HG03103 (cell line): Measurements from ENCODE around the gene OR14J1.
"Not testable (repeated sequence)": the region's sequence is repeated elsewhere in the genome, so short reads cannot be mapped to it uniquely, and the experiment has no call there.

ENCODE experiments used
- ATAC-seq: cut with Tn5 transposase; IDR thresholded peaks from one replicate; pipeline ENCODE4 v1.9.1; 2021; ENCODE audit warnings: low read depth; ENCODE audit not compliant: unreplicated experiment

OR14J1 gene, protein sequence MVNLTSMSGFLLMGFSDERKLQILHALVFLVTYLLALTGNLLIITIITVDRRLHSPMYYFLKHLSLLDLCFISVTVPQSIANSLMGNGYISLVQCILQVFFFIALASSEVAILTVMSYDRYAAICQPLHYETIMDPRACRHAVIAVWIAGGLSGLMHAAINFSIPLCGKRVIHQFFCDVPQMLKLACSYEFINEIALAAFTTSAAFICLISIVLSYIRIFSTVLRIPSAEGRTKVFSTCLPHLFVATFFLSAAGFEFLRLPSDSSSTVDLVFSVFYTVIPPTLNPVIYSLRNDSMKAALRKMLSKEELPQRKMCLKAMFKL

DNA sequence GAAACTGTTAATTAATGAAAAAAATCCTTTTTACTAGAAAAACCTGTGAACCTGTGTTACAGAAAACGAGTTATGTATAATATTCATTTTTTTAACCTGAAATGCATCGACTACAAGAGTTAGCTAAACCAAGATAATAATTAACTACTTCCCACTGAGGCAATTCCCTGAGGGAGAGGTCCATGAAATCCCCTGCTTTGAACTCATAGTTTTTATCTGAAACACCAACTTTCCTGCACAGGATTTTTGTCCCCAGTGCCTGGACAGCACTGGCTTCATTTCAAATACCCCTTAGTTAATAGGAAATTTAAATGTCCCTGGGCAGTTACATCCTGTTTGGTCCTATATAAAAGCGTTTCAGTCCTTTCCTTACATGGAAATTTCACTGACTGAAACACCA, at the start of gene OR14J1:
Gene OR14J1, plus strand, starts transcription at position 386 of the 400 bp plus-strand sequence. CDS start 4,989 bp downstream, outside the sequence.
- no peak for ATAC-seq

DNA sequence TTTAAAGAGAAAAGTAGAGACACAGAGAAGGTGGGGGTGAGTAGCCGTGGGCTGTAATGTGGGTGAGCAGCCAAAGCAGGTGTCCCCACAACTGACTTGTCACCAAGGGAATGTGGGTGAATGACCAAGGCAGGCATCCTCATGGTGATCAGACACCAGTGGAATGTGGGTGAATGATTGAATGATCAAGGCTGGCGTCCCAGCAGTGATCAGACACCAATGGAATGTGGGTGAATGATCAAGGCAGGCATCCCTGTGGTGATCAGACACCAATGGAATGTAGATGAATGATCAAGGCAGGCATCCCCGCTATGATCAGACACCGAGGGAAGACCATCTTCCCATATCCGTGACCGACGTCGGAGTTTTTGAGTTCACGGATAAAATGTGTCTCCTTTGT, 49.8 kb upstream of the OR14J1 start:
- ATAC-seq: no peak

DNA sequence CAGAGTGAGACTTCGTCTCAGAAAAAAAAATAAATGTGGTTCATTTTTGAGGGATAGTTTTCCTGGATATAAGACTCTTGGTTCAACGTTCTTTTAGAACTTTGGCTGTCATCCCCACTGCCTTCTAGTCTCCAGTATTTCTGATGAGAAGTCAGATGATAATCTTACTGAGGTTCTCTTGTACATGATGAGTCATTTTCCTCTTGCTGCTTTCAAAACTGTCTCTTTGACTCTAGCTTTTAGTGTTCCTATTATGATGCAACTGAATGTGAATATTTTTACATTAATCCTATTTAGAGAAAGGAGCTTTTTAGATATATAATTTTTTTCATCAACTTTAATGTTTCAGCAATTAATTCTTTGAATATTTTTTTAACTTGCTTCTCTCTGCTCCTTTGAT, 46.0 kb upstream of the OR14J1 start:
- no peak for ATAC-seq

DNA sequence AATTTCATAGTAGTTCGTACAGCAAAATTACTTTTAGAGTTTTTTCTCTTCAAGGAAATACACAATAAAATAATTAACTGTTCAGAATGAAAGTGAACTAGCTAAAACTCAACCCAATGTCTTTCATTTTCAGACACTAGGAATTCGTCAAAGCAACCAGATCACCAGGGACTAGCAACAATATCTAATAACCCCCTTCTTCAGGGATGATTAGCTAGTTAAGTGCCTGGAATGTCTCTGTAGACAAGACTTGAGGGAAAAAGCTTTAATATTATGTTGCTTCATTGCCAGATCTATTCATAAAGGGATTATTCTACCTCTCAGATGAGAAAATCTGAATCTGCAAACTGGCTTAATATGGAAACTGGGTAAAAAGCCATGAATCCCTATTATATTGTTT, 41.8 kb upstream of the OR14J1 start:
- no peak for ATAC-seq

GRCh38 chr6:29263001-29263400, 38.5 kb upstream of the OR14J1 start:
- ATAC-seq: no peak

DNA sequence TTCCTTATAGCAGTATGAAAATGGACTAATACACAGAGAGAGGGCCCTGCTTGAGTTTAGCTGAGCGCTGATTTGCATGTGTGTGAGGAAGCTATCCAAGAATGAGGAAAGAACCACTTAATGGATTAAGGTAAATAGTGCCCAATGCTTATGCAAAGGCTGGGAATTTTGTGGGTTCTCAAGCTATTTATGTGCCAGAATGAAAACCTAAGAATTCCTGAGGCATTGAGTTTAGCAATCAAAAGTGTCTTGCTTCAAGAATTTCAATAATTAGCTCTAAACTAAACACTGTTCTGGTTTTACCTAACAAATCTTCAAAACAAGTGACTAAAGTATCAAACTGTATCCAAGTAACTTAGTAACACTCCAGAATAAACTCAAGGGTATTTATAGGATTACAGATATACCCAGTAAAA, 7.0 kb upstream of the OR14J1 start:
- ATAC-seq: no peak

DNA sequence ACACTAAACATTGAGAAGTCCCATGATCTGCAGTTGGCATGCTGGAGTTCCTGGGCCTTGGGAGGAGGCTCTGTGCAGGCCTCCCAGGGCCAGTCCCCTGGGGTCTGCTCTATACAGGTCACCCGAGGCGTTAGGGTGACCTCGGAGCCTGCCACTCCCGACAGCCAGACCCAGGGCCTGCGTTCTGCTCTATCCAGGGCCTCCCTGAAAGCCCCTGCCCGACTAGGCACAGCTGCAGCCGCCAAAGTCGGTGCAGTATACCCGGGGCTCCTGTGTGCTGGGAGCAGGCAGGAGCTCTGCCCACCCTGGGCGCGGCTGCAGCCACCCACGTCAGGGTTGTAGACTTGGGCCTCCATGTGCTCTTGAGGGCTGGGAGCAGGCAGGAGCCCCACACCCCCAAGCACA, 6.3 kb upstream of the OR14J1 start:
- no peak for ATAC-seq

- no peak for ATAC-seq
Observed at GRCh38 chr6:29295623-29296022, 5.9 kb upstream of the OR14J1 start.

DNA sequence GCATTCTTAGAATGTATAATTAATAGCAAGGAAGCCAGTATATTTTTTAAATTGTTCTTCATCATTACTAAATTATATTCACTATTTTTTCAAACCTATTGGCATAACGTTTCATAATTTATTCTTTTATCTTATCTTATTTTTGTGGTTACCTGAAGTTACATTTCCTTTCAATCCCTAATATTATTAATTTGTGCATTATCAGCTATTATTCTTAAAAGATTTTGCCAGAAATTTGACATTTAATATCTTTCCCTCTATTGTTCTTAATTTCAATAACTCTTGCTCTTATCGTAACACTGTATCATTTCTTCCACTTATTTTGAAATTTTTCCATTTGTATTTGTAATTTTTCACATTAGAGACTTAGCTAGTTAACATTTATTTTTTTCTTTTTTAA, 18.4 kb downstream of the OR14J1 start:
- no peak for ATAC-seq

GRCh38 chr6:29323332-29323731, 21.8 kb downstream of the OR14J1 start:
- not testable (repeated sequence) for ATAC-seq

DNA sequence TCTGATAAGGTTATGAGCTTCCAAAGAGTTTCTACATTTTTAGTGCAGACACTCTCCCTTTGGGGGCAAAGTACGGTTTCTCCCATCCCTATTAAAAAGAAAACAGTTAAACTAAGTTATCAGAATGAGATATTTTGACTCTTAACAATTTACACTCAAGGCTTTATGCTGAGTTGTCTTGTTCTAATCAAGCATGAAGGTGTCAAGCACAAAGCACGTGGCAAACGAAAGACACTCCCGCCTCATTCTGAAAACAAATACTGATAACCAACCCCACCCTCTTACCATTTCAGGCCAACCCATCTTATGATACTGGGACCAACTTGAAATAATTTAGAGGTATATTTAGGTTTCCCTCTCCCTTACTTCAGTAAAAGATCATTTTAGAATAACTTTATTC, 24.3 kb downstream of the OR14J1 start:
- no peak for ATAC-seq

DNA sequence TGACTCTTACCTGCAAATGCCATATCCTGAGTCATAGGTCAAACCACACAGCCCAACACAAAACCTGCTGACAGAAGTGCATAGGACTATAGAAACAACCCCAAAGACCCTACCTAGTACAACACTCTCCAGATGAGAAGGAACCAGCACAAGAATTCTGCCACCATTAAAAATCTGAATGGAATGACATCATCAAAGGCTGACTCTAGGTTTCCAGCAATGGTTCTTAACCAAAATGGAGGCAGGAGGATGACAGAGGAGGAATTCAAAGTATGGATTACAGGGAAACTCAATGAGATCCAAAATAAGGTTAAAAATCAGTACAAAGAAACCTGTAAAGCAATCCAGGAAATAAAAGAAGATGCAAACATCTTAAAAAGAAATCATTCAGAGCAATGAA, 31.2 kb downstream of the OR14J1 start:
- no peak for ATAC-seq

DNA sequence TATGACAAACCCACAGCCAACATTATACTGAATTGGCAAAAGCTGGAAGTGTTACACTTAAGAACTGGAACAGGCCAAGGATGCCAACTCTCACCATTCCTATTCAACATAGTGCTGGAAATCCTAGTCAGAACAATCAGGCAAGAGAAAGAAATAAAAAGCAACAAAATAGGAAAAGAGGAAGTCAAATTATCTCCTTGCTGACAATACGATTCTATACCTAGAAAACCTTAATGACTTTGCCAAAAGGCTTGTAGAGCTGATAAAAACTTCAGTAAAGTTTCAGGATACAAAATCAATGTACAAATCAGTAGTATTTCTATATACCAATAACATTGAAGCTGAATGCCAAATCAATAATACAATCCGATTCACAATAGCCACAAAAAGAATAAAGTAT, 34.8 kb downstream of the OR14J1 start:
- no peak for ATAC-seq

- no peak for ATAC-seq
Observed at GRCh38 chr6:29345380-29345779, 43.9 kb downstream of the OR14J1 start.

DNA sequence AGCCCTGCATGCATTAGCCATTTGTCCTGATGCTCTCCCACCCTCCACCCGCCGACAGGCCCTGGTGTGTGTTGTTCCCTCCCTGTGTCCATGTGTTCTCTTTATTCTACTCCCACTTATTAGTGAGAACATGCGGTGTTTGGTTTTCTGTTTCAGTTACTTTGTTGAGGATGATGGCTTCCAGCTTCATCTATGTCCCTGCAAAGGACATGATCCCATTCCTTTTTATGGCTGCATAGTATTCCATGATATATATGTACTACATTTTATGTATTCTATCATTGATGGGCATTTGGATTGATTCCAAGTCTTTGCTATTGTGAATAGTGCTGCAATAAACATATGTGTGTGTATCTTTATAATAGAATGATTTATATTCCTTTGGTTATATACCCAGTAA, 47.8 kb downstream of the OR14J1 start:
- not testable (repeated sequence) for ATAC-seq

DNA sequence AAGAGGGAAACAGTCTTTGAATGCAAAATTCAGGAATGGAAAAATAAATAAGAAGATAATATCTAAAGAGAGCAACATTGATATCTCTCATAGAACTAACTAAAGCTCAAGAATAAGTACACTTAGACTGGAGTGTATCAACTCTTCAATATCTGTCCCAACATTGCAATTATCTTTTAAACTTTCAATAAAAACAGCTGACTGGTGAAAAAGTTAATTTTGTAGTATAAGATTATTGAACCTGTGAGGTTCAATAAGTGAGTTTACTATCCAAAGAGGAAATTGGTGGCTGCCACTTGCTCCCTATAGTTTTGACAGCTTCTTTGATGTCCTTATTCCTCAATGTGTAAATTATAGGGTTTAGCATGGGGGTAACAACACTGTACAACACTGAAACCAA, 53.5 kb downstream of the OR14J1 start:
- no peak for ATAC-seq

DNA sequence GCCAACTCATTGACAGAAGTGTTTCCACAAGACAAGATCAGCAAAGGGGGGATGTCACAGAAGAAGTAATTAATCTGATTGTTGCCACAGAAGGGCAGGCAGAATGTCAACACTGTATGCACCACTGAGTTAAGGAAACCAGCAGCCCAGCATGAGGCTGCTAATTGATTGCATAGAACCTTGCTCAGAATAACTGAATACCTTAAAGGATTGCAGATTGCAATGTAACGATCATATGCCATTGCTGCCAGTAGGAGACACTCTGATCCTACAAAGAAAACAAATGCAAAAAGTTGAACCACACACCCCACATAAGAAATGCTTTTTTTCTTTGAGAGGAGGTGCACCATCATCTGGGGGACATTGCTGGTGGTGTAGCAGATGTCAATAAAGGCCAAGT, 54.1 kb downstream of the OR14J1 start:
- no peak for ATAC-seq
